Embryonic facial prominence (tissue), 1 donor: ENCODE data around the gene BEND7.
"Not testable (repeated sequence)": the region's sequence is repeated elsewhere in the genome, so short reads cannot be mapped to it uniquely, and the experiment has no call there.

Experiments used
- DNase-seq: peaks from one replicate; pipeline ENCODE4 v3.0.0-alpha.2; 2016; ENCODE audit errors: extremely low spot score

The BEND7 gene

GRCh38 chr10:13483073-13483472, 45.7 kb downstream of the BEND7 start:
- no peak for DNase-seq

DNA sequence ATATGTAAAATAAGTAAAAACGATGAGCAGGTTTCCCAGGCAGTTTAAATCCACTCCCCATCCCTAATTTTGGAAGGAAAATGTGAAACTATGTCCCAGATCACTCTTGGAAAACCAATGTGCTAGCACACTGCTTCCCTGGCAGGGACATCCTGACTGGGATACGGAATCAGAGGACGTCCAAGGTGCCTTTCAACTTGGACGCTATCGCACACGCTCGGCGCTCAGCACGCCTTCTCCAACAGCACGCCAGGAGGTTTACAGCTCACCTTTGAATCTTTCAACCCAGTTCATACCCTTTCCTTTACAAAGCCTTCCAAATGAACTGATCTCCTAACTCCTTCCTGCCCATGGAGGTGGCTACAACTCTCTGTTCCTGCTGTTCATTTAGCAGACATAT, 47.1 kb downstream of the BEND7 start:
- no peak for DNase-seq

DNA sequence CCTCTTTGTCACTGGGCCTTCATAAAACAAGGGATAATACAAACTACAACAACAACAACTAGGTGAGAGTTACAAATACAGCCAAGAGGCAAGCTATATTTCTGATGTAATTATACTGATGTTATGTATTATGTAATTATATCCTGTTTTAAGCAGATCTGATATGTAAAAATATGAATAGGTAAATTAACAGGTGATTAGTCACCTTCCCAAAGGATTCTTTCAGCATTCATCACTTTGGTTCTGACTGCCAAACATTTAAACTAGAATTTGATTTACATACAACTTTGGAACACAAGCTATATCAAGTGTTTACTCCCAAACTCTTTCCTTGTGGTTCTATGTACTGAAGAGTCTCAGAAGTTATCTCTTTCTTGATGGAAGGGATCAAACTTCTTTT, 53.7 kb downstream of the BEND7 start:
- no peak for DNase-seq

DNA sequence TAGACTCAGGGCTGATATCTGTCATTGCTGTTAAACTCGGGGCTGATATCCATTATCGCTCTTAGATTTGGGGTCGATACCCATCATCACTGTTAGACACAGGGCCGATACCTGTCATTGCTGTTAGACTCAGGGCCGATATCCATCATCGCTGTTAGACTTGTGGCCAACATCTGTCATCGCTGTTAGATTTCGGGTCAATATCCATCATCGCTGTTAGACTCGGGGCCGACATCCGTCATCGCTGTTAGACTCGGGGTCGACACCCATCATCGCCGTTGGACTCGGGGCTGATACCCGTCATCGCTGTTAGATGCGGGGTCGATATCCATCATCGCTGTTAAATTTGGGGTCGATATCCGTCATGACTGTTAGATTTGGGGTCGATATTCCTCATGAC, 54.8 kb downstream of the BEND7 start:
- DNase-seq, result no peak

GRCh38 chr10:13472359-13472758, 56.5 kb downstream of the BEND7 start:
- DNase-seq, result no peak

DNA sequence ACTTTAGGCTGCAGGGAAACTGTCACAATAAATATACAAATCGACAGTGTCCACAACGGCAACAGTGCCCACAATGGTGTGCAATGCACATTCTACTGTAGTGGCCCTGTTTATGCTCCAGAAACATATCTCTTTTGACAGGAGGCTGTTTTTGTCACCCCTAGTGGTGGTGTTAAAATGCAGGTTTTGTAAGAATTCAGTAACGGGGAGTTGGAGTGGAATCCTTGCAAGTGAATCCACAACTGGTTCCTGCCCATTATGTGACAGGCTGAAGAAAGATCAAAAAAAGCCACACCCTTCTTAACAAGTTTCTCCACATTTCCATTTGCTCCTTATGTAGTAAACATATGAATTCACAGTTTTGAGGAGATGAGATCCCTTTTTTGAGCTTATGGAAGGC, 58.5 kb downstream of the BEND7 start:
- no peak for DNase-seq

- no peak for DNase-seq
Measured at GRCh38 chr10:13462551-13462950, 66.3 kb downstream of the BEND7 start.

DNA sequence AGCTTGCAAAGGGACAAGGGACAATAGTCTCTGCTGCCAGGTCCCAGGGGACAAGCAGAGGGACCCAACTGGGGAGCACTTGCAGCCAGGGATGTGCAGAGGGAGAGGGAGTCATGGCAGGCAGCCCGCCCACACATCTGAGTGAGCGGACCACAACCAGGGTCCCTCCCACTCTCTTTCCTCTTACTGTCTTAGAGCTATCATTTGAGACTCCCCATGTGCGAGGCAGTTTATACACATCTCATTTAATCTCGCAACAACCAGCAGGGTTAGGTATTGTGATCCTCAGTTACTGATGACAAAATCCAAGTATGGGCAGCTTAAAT, 70.2 kb downstream of the BEND7 start:
- no peak for DNase-seq

- no peak for DNase-seq
Measured at GRCh38 chr10:13457958-13458686, 70.7 kb downstream of the BEND7 start.

GRCh38 chr10:13453896-13454295, 74.9 kb downstream of the BEND7 start:
- no peak for DNase-seq

- DNase-seq, result no peak
Measured at GRCh38 chr10:13450069-13450468, 78.7 kb downstream of the BEND7 start.

GRCh38 chr10:13449296-13449695, 79.5 kb downstream of the BEND7 start:
- DNase-seq, result no peak

GRCh38 chr10:13448216-13448615, 80.6 kb downstream of the BEND7 start:
- DNase-seq, result no peak

GRCh38 chr10:13445656-13446400, 83.0 kb downstream of the BEND7 start:
- DNase-seq, result no peak

GRCh38 chr10:13441476-13441875, 87.3 kb downstream of the BEND7 start:
- DNase-seq, result no peak

DNA sequence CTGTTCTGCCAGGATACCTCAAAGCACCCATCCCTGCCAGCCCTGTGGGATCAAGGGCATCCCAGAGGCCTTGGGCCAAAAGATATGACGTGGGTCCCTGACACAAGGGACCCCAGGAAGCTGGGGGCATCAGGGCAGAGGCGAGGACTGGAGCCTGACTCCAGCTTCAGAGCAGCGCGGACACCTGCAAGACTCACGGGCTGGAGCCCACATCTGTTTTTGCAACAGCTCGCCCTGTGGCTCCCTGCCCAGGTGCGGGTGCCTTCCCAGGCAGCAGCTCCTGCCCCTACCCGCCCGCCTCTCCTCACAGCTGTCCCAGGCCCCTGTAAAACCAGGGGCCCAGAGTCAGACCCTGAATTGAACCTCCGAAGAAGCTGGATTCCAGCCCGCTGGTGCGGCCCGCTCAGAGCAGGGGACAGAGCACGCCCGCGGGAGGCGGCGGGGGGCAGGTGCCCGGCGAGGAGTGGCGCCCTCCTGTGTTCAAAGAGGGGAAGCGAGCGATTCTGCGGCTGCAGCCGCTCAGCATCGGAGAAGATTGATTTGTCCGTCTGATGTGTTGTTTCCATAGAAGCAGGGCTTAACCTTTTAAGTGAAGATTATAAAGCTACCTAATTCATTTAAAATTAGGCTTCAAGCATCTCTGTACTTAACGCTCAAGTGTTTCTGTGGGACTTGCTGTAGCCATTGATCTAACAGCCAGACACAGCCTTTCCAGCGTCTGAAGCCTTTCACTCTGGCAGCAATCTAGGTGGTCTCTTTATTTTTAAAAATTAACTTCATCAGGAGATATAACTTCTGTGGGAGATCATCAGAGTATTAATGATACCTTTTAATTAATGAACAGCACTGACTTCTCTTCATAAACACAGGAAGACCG, 88.4 kb downstream of the BEND7 start:
- DNase-seq, result no peak

DNA sequence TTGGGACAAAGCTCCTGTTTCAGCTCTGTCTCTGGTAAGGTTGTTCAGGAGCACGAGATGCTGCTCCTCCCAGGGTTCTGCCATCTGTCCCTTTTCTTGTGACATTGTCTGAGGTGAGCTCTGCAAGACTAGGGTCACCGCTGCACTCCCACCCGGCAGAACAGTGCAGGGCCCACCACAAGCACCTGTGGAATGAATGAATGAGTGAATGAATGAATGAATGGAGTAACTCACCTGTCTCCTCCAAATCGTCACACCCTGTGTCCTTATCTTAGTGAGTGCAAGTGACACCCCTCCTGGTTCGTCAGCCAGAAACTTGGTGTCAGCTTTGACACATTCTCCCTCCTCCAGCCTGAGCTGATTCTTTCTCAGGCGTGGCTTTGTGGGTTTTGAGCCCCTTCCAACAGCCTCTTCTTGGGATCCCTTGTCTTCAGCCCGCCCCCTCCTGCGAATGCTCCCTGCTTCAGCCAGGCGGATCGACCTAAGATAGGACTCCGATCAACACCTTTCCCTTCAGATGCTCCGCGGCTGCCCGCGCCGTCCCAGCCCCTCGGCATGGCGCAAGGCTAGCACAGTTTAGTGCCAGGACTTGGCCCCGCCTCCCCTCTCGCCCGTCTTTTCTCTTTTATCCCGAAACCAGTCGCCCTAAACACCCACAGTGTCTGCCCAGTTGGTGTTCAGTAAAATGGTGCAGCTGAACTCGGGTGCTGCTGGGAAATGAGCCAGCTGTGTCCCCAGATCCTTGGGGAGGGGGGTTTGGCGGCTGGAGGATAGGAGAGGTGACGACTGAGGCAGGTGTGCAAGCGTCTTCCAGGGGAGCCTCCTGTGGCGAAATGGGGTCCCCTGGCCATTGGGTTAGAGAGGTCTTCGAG, 89.3 kb downstream of the BEND7 start:
- no peak for DNase-seq

DNA sequence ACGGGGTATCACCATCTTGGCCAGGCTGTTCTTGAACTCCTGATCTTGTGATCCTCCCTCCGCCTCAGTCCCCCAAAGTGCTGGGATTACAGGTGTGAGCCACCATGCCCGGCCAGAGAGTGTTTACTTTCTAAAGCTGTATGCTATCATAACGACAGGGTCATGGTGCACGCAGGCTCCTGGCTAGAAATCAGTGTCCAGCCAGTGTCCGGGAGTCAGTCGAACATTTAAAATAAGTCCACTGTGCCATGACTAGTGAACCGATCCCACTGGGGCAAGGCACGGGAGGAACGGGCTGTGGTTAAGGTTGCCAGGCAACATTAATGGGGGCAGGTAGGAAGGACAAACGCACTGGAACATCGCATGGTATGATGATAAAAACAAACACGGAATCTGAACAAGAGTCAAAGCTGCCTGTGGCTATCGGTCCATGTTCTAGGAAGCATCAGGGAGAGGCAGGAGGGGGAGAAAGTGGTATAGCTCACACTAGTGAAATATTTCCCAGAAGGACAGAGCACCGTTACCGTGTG, 91.7 kb downstream of the BEND7 start:
- no peak for DNase-seq

DNA sequence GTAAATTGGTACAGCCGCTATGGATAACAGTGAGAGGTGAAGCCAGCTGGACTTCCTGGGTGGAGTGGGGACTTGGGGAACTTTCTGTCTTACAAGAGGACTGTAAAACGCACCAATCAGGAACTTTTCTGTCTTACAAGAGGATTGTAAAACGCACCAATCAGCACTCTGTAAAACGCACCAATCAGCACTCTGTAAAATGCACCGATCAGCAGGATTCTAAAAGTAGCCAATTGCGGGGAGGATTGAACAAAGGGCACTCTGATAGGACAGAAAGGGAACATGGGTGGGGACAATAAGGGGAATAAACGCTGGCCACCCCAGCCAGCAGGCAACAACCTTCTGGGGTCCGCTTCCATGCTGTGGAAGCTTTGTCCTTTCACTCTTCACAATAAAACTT, 100.9 kb downstream of the BEND7 start:
- not testable (repeated sequence) for DNase-seq

GRCh38 chr10:13425397-13425796, 103.4 kb downstream of the BEND7 start:
- DNase-seq, result no peak

- no peak for DNase-seq
Measured at GRCh38 chr10:13422800-13423199, 106.0 kb downstream of the BEND7 start.
